Measurements from ENCODE around the gene ATP1A3.

The ATP1A3 gene

DNA sequence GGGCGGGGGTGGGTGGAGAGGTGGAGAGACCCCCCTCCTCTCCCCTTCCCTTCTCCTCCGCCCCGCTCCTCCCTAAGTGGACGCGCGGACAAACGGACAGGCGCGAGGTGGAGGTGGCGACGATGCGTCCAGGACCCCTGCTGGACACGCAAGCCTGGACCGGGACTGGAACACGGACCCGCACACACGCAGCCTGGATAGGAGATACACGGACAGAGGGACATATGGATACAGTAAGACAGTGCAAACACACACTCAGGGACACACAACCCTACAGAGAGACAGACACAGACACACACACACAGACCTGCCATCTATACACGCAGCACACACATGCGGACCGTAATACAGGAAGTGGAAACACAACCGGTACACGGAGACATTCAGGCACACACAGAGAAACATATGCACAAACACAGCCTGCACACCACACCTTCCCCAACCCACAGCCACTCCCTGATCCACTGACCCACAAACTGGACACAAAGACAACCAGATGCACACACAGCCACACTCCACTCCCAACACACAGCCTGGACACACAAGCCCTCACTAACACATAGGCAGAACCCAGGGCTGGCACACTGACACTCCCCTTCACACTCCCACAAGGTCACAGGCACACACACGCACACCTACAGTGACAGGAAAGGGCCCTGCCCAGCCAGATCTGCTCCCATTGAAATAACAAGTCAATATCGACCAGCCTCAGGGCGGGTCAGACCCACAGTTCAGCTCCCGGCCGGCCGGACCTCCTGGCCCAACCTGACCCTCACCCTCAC is 65.1 kb downstream of the ATP1A3 start:
- peak; percentile 59 for DNase-seq (ENCODE audit: low spot score)

DNA sequence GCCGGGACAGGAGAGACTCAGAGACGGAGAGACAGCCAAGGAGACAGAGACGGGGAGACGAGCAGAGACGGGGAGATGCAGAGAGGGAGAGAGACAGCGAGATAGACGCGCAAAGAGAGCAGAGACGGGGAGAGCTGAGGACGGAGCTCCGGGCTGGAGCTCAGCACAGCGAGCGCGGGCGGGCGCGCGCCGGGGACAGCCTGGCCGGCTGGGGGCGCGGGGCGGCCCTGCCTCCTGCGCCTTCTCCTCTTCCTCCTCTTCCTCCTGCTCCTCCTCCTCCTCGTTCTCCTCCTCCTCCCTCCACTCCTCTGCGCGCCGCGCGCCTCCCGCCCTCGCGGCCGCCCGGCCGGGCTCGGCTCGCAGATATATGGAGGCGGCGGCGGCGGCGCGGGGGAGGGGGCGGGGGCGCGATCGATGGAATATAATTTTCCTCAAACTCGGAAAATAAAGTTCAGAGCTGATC is 65.8 kb downstream of the ATP1A3 start, which contains the start of gene ERFL:
Gene ERFL, minus strand, starts transcription at position 229 of the 463 bp plus-strand sequence. CDS start 15,530 bp downstream, outside the sequence.
- no peak for DNase-seq (ENCODE audit: low spot score)

GRCh38 chr19:41927497-41928192 is 66.4 kb downstream of the ATP1A3 start:
- DNase-seq (ENCODE audit: low spot score): peak; percentile 35

DNA sequence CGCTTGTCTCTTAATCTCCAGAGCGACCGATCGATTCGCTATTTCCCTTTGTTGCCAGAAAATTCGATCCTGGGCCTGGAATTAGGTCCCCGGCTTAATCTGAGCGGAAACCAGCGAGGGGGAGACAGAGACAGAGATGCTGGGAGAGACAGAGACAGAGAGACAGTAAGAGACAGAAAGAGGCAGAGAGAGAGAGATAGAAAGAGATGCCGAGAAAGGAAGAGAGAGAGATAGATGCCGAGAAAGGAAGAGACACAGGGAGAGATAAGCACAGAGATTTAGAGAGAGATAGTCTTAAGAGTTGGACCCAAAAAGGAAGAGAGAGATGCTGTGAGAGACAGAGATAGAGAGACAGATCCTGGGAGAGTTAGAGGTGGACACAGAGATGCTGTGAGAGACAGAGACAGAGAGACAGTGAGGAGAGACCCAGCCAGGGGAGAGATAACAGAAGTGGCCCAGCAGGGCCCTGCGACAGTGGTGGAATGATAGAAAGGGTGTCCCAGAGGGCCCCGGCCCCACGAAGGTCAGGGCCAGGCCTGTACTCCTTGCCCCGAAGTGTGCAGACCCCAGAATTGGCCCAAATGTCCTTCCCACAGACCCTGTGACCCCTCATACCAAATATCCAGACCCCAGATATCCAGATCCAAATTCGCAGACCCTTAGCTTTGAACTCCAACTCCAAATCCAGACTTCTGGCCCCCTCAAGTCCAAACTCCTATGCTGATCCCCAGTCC is 67.1 kb downstream of the ATP1A3 start:
- no peak for DNase-seq (ENCODE audit: low spot score)

DNA sequence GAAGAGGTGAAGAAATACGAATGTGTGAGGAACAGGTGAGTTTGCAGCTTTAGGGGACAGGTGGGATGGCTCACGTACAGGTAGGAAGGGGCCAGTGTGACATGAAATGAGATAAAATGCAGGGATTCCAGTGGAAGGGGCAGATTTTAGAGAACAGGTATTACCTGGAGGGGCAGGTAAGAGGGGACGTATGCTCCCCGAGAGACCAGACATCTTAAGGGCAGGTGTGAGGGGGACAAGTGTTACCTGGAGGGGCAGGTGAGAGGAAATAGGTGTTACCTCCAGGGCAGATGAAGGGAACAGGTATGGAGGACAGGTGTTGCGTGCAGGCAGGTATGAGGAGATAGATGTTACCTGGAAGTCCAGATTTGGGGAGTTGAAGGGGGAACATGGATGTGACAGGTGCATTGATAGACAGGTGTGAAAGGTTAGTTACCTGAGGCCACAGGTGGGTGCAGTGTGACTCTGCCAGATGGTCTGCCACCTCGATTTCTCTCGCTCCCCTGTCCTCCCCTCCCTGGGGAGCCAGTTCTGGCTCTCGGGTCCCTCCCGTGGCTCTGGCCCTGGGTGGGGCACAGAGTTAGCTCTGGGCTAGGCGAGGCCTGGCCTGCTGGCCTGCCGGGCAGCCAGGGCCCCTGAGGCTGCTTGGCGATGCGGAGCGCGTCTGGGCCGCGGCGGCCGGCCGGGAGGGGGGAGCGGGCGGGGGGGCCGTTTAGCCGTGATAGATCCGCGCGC is 67.8 kb downstream of the ATP1A3 start:
- no peak for DNase-seq (ENCODE audit: low spot score)

DNA sequence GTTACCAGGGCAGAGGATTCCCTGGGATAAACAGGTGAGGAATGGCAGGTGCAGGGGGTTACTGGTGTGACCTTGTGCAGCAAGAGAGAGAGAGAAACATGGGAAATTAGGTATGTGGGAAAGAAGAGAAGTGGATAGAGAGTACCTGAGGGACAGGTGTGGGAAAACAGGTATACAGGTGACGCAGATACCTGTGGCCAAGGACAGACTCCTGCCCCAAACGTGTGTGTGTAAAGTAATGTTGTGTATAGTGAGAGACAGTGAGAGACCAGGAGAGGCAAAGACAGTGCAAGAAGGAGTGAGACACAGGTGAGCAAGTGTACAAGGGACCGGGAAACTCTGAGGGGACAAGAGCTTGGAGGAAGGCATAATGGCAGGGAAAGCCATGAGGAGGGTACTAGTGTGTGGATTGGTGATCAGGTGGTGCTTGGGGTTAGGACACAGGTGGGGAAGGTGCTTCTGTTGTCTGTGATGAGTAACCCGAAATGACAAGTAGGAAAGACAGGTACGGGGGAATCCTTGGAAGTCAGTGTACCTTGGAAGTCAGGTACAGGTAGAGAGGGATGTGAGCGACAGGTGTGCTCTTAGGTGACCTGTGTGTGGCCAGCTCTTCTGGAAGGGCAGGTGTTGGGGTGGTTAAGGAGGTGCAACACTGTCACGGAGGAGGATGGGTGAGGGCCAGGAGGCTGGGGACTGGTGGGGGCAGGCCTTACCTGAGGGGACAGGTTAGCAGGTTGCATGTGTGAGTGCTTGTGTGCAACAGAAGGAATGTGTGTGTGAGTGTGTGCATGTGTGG is 68.6 kb downstream of the ATP1A3 start:
- no peak for DNase-seq (ENCODE audit: low spot score)

- no peak for DNase-seq (ENCODE audit: low spot score)
Observed at GRCh38 chr19:41924151-41925145, 69.6 kb downstream of the ATP1A3 start.

GRCh38 chr19:41923045-41923788 is 70.8 kb downstream of the ATP1A3 start:
- no peak for DNase-seq (ENCODE audit: low spot score)

GRCh38 chr19:41922585-41922984 is 71.4 kb downstream of the ATP1A3 start:
- DNase-seq (ENCODE audit: low spot score): no peak

DNA sequence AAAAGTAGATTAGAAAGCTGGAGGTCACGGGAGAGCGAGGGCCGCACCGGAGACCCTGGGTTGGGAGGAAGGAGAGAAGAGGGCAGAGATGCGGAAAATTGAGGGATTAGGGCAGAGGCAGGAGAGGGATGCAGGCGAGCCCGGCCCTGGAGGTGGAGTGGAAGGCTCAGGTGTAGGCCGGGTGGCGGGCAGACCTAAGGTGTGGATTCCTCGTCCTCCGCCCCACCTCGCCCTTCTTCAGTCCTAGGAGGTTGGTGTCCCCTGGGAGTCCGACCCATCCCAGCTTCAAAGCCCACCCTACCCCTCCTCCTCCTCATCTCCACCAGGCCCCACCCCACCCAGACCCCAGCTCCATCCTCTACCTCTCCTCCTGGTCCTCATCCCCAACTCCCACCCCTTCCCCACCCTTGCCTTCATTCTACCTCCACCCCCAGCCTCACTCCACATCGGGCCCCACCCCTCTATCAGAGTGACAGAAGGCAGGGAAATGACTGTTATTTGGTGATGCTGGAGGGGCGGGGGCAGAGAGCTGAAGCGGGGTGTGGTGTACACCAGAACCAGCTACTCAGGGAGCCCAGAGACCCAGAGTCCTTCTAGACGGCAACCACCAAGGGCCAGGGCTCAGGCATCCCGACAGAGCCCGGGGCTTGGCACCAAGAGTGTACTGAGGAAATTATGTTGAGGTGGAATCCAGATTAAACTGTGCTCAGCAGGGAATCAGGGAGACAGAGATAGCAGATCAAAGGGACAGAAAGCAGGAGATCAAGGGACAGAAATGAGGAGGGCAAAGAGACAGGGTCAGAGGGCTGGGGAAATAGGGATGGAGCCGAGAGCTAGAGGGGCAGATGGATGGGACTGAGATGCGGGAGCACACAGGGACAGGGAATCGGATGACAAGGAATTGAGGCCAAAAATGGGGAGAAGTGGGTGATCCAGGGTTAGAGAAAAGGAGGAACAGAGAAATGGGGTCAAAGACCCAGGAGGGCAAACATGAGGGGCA is 72.2 kb downstream of the ATP1A3 start:
- DNase-seq (ENCODE audit: low spot score): no peak

DNA sequence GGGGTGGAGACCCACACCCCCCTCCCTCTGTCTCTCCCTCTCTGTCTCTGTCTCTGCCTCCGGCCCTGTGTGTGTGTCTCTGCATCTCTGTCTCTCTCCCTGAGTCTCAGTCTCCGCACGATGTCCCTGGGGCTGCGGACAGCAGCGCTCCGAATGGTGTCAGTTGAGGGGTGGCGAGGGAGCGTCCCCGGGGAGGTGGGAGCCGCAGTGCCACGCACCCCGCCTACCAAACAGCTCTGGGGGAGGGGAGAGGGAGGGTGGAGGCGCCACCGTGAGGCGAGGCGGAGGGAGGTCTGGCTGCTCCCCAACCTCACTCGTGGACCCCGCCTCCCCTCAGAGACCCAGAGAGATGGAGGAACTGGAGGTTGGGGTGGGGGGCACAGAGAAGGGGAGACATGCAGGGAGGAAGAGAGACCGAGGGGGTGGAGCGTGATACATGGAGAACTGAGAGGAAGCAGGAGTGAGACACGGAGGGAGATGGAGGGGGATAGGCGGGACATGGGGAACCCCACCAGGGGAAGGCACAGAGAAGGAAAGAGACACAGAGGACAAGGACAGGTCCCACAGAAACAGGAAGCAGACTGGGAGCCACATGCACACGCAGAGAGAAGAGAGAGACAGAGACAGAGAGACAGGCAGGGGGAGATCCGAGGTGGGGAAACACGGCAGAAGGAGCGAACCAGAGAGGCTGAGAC is 73.0 kb downstream of the ATP1A3 start:
- no peak for DNase-seq (ENCODE audit: low spot score)

DNA sequence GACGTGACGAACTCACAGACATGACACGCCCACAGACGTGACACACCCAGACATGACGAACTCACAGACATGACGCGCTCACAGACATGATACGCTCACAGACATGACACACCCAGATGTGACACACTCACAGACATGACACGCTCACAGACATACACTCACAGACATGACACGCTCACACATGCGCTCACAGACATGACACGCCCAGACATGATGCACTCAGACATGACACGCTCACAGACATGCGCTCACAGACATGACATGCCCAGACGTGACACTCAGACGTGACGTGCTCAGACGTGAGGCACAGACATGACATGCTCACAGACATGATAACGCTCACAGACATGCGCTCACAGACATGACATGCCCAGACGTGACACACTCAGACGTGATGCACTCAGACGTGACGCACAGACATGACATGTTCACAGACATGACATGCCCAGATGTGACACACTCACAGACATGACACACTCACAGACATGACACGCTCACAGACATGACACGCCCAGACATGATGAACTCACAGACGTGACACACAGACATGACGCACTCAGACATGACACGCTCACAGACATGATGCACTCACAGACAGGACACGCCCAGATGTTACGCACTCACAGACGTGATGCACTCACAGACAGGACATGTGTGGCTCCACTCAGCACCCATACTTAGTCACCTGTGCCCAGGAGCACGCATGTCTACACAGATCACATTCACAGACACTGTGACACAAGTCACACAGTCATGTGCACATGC is 73.9 kb downstream of the ATP1A3 start:
- DNase-seq (ENCODE audit: low spot score): no peak

DNA sequence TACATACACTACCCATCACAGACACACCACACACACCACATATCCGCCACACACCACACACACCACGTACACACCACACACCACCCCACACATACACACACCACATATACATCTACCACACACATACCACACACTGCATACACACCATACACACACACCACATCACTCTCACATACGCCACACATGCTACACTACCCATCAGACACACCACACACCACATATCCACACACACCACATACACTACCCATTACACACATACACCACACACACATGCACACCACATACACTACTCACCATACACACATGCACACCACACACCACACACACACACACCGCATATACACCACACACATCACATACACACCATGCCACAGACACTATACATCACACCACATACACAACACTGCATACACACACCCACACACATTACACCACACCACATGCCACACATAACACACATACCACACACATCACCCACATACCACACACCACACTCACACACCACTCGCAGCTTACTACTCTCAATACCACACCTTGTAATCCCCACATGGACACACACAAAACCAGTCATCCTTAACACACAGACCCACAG is 75.3 kb downstream of the ATP1A3 start:
- no peak for DNase-seq (ENCODE audit: low spot score)

GRCh38 chr19:41918095-41918494 is 75.9 kb downstream of the ATP1A3 start:
- no peak for DNase-seq (ENCODE audit: low spot score)

GRCh38 chr19:41917676-41918075 is 76.4 kb downstream of the ATP1A3 start:
- no peak for DNase-seq (ENCODE audit: low spot score)

All from CD4-positive, alpha-beta T cell treated with Interleukin-6 at 100 ng/mL for 8 hours (primary cell).